ENCODE results near the gene PRMT1. TPM values are rescaled to one million over a fixed set of nuclear protein-coding genes. Genes with fewer than 3 reads are reported as not detected.
"Not testable (repeated sequence)": the region's sequence is repeated elsewhere in the genome, so short reads cannot be mapped to it uniquely, and the experiment has no call there.

The PRMT1 gene
- total and polyA plus RNA-seq, 3 donors from 2014 or later = 192 to 272 (median 201) TPM

DNA sequence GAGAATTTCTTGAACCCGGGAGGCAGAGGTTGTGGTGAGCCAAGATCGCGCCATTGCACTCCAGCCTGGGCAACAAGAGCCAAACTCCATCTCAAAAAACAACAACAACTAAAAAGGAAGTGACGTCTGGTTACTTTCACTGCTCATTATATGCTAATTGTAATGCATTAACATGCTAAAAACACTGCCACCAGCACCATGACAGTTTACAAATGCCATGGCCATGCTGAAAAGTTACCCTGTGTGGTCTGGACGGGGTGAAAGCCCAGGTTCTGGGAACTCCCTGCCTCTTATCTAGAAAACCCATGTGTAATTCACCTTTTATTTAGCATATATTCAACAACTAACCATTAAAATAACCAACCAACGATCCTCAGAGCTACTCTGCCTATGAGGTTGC lies 41.9 kb downstream of the PRMT1 start:
- Histone ChIP-seq H3K27ac (no peak overlapping the region), H3K27me3 (no peaks in the 10 kb centered on the region), H3K9me3 (no peaks in the 10 kb centered on the region), H3K4me3 (no peak overlapping the region), H3K4me1 (no peaks in the 10 kb centered on the region), H3K36me3 (ENCODE audit: low read depth, missing control alignments) (no peaks in the 10 kb centered on the region)
- no peak for TF ChIP-seq POLR2A (IDR thresholded peaks at IDR 0.05)
- TF ChIP-seq, protein P1, sequence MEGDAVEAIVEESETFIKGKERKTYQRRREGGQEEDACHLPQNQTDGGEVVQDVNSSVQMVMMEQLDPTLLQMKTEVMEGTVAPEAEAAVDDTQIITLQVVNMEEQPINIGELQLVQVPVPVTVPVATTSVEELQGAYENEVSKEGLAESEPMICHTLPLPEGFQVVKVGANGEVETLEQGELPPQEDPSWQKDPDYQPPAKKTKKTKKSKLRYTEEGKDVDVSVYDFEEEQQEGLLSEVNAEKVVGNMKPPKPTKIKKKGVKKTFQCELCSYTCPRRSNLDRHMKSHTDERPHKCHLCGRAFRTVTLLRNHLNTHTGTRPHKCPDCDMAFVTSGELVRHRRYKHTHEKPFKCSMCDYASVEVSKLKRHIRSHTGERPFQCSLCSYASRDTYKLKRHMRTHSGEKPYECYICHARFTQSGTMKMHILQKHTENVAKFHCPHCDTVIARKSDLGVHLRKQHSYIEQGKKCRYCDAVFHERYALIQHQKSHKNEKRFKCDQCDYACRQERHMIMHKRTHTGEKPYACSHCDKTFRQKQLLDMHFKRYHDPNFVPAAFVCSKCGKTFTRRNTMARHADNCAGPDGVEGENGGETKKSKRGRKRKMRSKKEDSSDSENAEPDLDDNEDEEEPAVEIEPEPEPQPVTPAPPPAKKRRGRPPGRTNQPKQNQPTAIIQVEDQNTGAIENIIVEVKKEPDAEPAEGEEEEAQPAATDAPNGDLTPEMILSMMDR (IDR thresholded peaks at IDR 0.05) = no peak
- DNase-seq = no peak
- 60 to 71% methylated on average over 6 of the region's 6 CpGs for WGBS, 2 donors
- intact Hi-C loops (cut with DNase I; ENCODE audit: low total_unique reads) = no loop called here

GRCh38 chr19:49719420-49719819 lies 42.3 kb downstream of the PRMT1 start:
- H3K27me3 ChIP-seq; H3K9me3 ChIP-seq; H3K4me3 ChIP-seq; H3K27ac ChIP-seq; DNase-seq; H3K4me1 ChIP-seq; H3K36me3 ChIP-seq (ENCODE audit: low read depth, missing control alignments); intact Hi-C loops (cut with DNase I; ENCODE audit: low total_unique reads): not testable (repeated sequence)
- WGBS, 2 donors = 47 to 78% methylated on average over 9 to 18 of the region's 22 CpGs

DNA sequence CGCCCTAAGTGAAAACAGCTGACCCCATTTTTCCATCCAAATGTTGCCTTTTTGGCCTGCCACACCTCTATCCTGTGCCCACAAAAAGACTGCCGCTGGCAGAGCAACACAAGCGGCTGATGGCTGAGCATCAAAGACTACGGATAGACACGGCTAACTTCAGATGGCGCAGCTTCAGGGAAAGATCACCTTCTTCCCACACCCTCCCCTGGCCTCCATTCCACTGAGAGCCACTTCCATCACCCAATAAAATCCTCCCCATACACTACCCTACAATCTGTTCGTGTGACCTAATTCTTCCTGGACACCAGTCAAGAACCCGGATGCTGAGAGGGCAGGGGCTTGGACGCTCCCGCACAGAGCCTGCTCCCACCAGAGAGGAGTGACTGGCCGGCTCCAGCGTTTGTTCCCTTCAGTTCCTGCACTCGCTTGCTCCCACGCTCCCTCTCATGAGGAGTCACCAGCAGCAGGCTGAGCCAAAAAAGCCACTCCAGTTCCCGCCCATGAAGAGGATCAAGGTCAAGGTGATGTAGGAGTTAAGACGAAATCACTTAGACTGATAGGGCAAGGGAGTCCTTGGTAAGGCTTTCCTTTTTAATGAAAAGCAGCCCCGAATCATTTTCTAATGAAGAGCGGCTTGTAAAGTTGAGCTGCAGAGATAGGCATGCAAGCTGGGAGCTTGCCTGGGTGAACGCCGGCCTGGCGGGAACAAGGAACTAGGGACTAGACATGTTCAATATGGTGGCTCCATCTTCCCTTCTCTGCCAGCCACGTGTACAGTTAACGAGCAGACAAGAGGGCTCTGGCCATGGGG lies 50.4 kb downstream of the PRMT1 start:
- peaks cover 17% of the 10 kb centered on the region for H3K4me1 ChIP-seq
- no peak for TF ChIP-seq POLR2A (IDR thresholded peaks at IDR 0.05)
- TF ChIP-seq, protein P1 (IDR thresholded peaks at IDR 0.05) = no peak
- H3K27me3 ChIP-seq = no peaks in the 10 kb centered on the region
- H3K4me3 ChIP-seq = no peak overlapping the region
- no peaks in the 10 kb centered on the region for H3K36me3 ChIP-seq (ENCODE audit: low read depth, missing control alignments)
- 46% methylated on average over 23 of the region's 23 CpGs for WGBS, 2 donors
- intact Hi-C loops (cut with DNase I; ENCODE audit: low total_unique reads) = no loop called here
- H3K27ac ChIP-seq = peak overlapping the region; percentile 60 to 83
- H3K9me3 ChIP-seq = no peaks in the 10 kb centered on the region
- DNase-seq = peak; percentile 95

DNA sequence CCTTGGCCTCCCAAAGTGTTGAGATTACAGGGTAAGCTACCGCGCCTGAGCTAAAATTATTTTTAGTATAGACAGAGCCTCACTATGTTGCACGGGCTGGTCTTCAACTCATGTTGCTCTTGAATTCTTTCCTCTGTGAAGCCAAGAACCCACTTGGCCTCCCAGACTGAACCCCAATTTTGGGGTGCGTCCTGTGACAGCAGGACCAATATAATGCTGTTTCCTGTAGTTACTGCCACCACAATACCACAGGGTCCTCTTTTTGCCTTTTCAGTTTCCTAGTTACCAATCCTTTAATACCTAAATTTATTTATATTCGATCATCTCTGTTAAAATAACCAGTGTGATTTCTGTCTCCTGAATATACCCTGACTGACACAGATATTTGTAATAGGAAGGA lies 53.1 kb downstream of the PRMT1 start:
- 95 to 96% methylated on average over 5 of the region's 5 CpGs for WGBS, 2 donors
- no peaks in the 10 kb centered on the region for H3K36me3 ChIP-seq (ENCODE audit: low read depth, missing control alignments)
- intact Hi-C loops (cut with DNase I; ENCODE audit: low total_unique reads) = no loop called here

More for the DNA sequence above, 53.1 kb downstream of the PRMT1 start:
- no peaks in the 10 kb centered on the region for H3K27me3 ChIP-seq
- H3K4me3 ChIP-seq = no peak overlapping the region
- no peak overlapping the region for H3K27ac ChIP-seq
- H3K4me1 ChIP-seq = peaks cover 19% of the 10 kb centered on the region
- no peak for DNase-seq
- TF ChIP-seq, protein P1 (IDR thresholded peaks at IDR 0.05) = no peak
- TF ChIP-seq POLR2A (IDR thresholded peaks at IDR 0.05) = no peak
- H3K9me3 ChIP-seq = no peaks in the 10 kb centered on the region

Small RNA genes within 50 kb of the gene (microRNA-seq; reads per million reads assigned to microRNA genes)
- 0 reads per million in 2 donors for gene MIR5088 (ENCODE audit: borderline number of aligned reads in 2 of 2, borderline replicate concordance in 1 of 2)

Small RNA genes within 50 kb of the gene (small RNA-seq; reads per million reads assigned to genes)
- 0 to 0.09 reads per million in 2 donors for gene MIR5088

Other genes with a start within 250 kb of the PRMT1 start
- gene SLC17A7, start 235.7 kb upstream of the PRMT1 start, total RNA-seq = 1 to 10 TPM; 2.2 to 2.7 TPM
- gene SLC17A7, start 235.7 kb upstream of the PRMT1 start, polyA plus RNA-seq (ENCODE audit: insufficient read depth, low read depth, low replicate concordance) = 3.2 TPM
- gene PIH1D1, start 225.5 kb upstream of the PRMT1 start, total RNA-seq = 10 to 100 TPM; 45.9 to 49.6 TPM
- gene PIH1D1, start 225.5 kb upstream of the PRMT1 start, polyA plus RNA-seq (ENCODE audit: insufficient read depth, low read depth, low replicate concordance) = 55.3 TPM
- gene ALDH16A1, start 224.0 kb upstream of the PRMT1 start, total RNA-seq = 10 to 100 TPM; 22.4 to 24.7 TPM
- gene ALDH16A1, start 224.0 kb upstream of the PRMT1 start, polyA plus RNA-seq (ENCODE audit: insufficient read depth, low read depth, low replicate concordance) = 8.5 TPM
- 1 to 10 TPM; 3.0 to 4.6 TPM for gene FLT3LG, start 203.1 kb upstream of the PRMT1 start, total RNA-seq
- gene FLT3LG, start 203.1 kb upstream of the PRMT1 start, polyA plus RNA-seq (ENCODE audit: insufficient read depth, low read depth, low replicate concordance) = 7.1 TPM
- gene RPL13A, start 189.7 kb upstream of the PRMT1 start, total RNA-seq = 1,000 to 10,000 TPM; 1,063 to 1,721 TPM
- gene RPL13A, start 189.7 kb upstream of the PRMT1 start, polyA plus RNA-seq (ENCODE audit: insufficient read depth, low read depth, low replicate concordance) = 1,193 TPM
- gene RPS11, start 180.8 kb upstream of the PRMT1 start, total RNA-seq = 1,000 to 10,000 TPM; 1,958 to 3,437 TPM
- 2,108 TPM for gene RPS11, start 180.8 kb upstream of the PRMT1 start, polyA plus RNA-seq (ENCODE audit: insufficient read depth, low read depth, low replicate concordance)
- 10 to 100 TPM; 52.8 to 76.9 TPM for gene FCGRT, start 164.6 kb upstream of the PRMT1 start, total RNA-seq
- 130 TPM for gene FCGRT, start 164.6 kb upstream of the PRMT1 start, polyA plus RNA-seq (ENCODE audit: insufficient read depth, low read depth, low replicate concordance)
- 10 to 100 TPM; 19.9 TPM for gene RCN3, start 149.3 kb upstream of the PRMT1 start, total RNA-seq
- gene RCN3, start 149.3 kb upstream of the PRMT1 start, polyA plus RNA-seq (ENCODE audit: insufficient read depth, low read depth, low replicate concordance) = 42.1 TPM
- gene NOSIP, start 96.7 kb upstream of the PRMT1 start, total RNA-seq = 100 to 1,000 TPM; 145 to 151 TPM
- gene NOSIP, start 96.7 kb upstream of the PRMT1 start, polyA plus RNA-seq (ENCODE audit: insufficient read depth, low read depth, low replicate concordance) = 241 TPM
- gene PRRG2, start 96.0 kb upstream of the PRMT1 start, total RNA-seq = 1 to 10 TPM in 1 of 2 donors, under 1 TPM in 1; 0.71 to 1.9 TPM
- 3.0 TPM for gene PRRG2, start 96.0 kb upstream of the PRMT1 start, polyA plus RNA-seq (ENCODE audit: insufficient read depth, low read depth, low replicate concordance)
- 10 to 100 TPM; 32.8 to 33.1 TPM for gene PRR12, start 86.1 kb upstream of the PRMT1 start, total RNA-seq
- 15.7 TPM for gene PRR12, start 86.1 kb upstream of the PRMT1 start, polyA plus RNA-seq (ENCODE audit: insufficient read depth, low read depth, low replicate concordance)
- gene RRAS, start 37.1 kb upstream of the PRMT1 start, total RNA-seq = 10 to 100 TPM; 39.3 to 41.5 TPM
- gene RRAS, start 37.1 kb upstream of the PRMT1 start, polyA plus RNA-seq (ENCODE audit: insufficient read depth, low read depth, low replicate concordance) = 69.2 TPM
- 10 to 100 TPM; 70.8 to 78.1 TPM for gene SCAF1, start 35.1 kb upstream of the PRMT1 start, total RNA-seq
- gene SCAF1, start 35.1 kb upstream of the PRMT1 start, polyA plus RNA-seq (ENCODE audit: insufficient read depth, low read depth, low replicate concordance) = 51.4 TPM
- gene IRF3, start 11.4 kb upstream of the PRMT1 start, total RNA-seq = 10 to 100 TPM; 50.1 to 51.6 TPM
- gene IRF3, start 11.4 kb upstream of the PRMT1 start, polyA plus RNA-seq (ENCODE audit: insufficient read depth, low read depth, low replicate concordance) = 34.9 TPM
- 10 to 100 TPM; 11.3 to 19.3 TPM for gene BCL2L12, start 11.3 kb upstream of the PRMT1 start, total RNA-seq
- 17.3 TPM for gene BCL2L12, start 11.3 kb upstream of the PRMT1 start, polyA plus RNA-seq (ENCODE audit: insufficient read depth, low read depth, low replicate concordance)
- gene ADM5, start 12.3 kb downstream of the PRMT1 start, total RNA-seq = 1 to 10 TPM; 2.9 to 5.0 TPM
- 2.2 TPM for gene ADM5, start 12.3 kb downstream of the PRMT1 start, polyA plus RNA-seq (ENCODE audit: insufficient read depth, low read depth, low replicate concordance)
- gene CPT1C, start 13.8 kb downstream of the PRMT1 start, total RNA-seq = 1 to 10 TPM; 8.8 to 9.8 TPM
- gene CPT1C, start 13.8 kb downstream of the PRMT1 start, polyA plus RNA-seq (ENCODE audit: insufficient read depth, low read depth, low replicate concordance) = 17.1 TPM
- 100 to 1,000 TPM in 1 of 2 donors, 10 to 100 TPM in 1; 65.3 to 101 TPM for gene TSKS, start 86.0 kb downstream of the PRMT1 start, total RNA-seq
- gene TSKS, start 86.0 kb downstream of the PRMT1 start, polyA plus RNA-seq (ENCODE audit: insufficient read depth, low read depth, low replicate concordance) = 137 TPM
- 100 to 1,000 TPM; 301 to 358 TPM for gene AP2A1, start 89.7 kb downstream of the PRMT1 start, total RNA-seq
- 226 TPM for gene AP2A1, start 89.7 kb downstream of the PRMT1 start, polyA plus RNA-seq (ENCODE audit: insufficient read depth, low read depth, low replicate concordance)
- 100 to 1,000 TPM in 1 of 2 donors, 10 to 100 TPM in 1; 56.0 to 101 TPM for gene FUZ, start 136.0 kb downstream of the PRMT1 start, total RNA-seq
- 98.0 TPM for gene FUZ, start 136.0 kb downstream of the PRMT1 start, polyA plus RNA-seq (ENCODE audit: insufficient read depth, low read depth, low replicate concordance)
- 100 to 1,000 TPM; 244 to 246 TPM for gene MED25, start 141.0 kb downstream of the PRMT1 start, total RNA-seq
- gene MED25, start 141.0 kb downstream of the PRMT1 start, polyA plus RNA-seq (ENCODE audit: insufficient read depth, low read depth, low replicate concordance) = 156 TPM
- 100 to 1,000 TPM; 257 to 260 TPM for gene PTOV1, start 173.9 kb downstream of the PRMT1 start, total RNA-seq
- 235 TPM for gene PTOV1, start 173.9 kb downstream of the PRMT1 start, polyA plus RNA-seq (ENCODE audit: insufficient read depth, low read depth, low replicate concordance)
- 100 to 1,000 TPM; 110 to 125 TPM for gene PNKP, start 190.3 kb downstream of the PRMT1 start, total RNA-seq
- gene PNKP, start 190.3 kb downstream of the PRMT1 start, polyA plus RNA-seq (ENCODE audit: insufficient read depth, low read depth, low replicate concordance) = 45.5 TPM
- 10 to 100 TPM; 35.0 to 35.7 TPM for gene AKT1S1, start 200.1 kb downstream of the PRMT1 start, total RNA-seq
- 42.8 TPM for gene AKT1S1, start 200.1 kb downstream of the PRMT1 start, polyA plus RNA-seq (ENCODE audit: insufficient read depth, low read depth, low replicate concordance)
- gene TBC1D17, start 200.4 kb downstream of the PRMT1 start, total RNA-seq = 10 to 100 TPM; 47.2 to 49.1 TPM
- gene TBC1D17, start 200.4 kb downstream of the PRMT1 start, polyA plus RNA-seq (ENCODE audit: insufficient read depth, low read depth, low replicate concordance) = 31.1 TPM
- gene IL4I1, start 219.6 kb downstream of the PRMT1 start, total RNA-seq = 10 to 100 TPM; 17.1 to 20.4 TPM
- gene IL4I1, start 219.6 kb downstream of the PRMT1 start, polyA plus RNA-seq (ENCODE audit: insufficient read depth, low read depth, low replicate concordance) = 61.9 TPM